ENCODE results near the gene CD58.

The CD58 gene

GRCh38 chr1:116485976-116486375, 84.8 kb downstream of the CD58 start:
- H2AFZ ChIP-seq (ENCODE audit: low read depth, low read length, severe bottlenecking), result no peak overlapping the region
- no peaks in the 10 kb centered on the region for H3K36me3 ChIP-seq (ENCODE audit: low read length)
- no peaks in the 10 kb centered on the region for H3K79me2 ChIP-seq (ENCODE audit: insufficient read depth, low read length)
- H3K4me2 ChIP-seq (ENCODE audit: low read depth, low read length, poor library complexity, severe bottlenecking), result no peak overlapping the region
- H3K27me3 ChIP-seq (ENCODE audit: low read length), result no peaks in the 10 kb centered on the region
- H3K9ac ChIP-seq (ENCODE audit: low read length), result no peak overlapping the region
- H4K20me1 ChIP-seq (ENCODE audit: low read depth, low read length), result no peaks in the 10 kb centered on the region
- TF ChIP-seq, protein P1, sequence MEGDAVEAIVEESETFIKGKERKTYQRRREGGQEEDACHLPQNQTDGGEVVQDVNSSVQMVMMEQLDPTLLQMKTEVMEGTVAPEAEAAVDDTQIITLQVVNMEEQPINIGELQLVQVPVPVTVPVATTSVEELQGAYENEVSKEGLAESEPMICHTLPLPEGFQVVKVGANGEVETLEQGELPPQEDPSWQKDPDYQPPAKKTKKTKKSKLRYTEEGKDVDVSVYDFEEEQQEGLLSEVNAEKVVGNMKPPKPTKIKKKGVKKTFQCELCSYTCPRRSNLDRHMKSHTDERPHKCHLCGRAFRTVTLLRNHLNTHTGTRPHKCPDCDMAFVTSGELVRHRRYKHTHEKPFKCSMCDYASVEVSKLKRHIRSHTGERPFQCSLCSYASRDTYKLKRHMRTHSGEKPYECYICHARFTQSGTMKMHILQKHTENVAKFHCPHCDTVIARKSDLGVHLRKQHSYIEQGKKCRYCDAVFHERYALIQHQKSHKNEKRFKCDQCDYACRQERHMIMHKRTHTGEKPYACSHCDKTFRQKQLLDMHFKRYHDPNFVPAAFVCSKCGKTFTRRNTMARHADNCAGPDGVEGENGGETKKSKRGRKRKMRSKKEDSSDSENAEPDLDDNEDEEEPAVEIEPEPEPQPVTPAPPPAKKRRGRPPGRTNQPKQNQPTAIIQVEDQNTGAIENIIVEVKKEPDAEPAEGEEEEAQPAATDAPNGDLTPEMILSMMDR (IDR thresholded peaks at IDR 0.05; ENCODE audit: insufficient read depth, low read length, poor library complexity, severe bottlenecking), result no peak
- no peak for TF ChIP-seq EZH2phosphoT487 (conservative IDR thresholded peaks at IDR 0.05; ENCODE audit: low read length)
- no peaks in the 10 kb centered on the region for H3F3A ChIP-seq (ENCODE audit: insufficient read depth)
- no peaks in the 10 kb centered on the region for H3K9me3 ChIP-seq (ENCODE audit: insufficient read depth, low read length)
- H3K9me2 ChIP-seq (replicated peaks; ENCODE audit: insufficient read depth, low read length), result no peaks in the 10 kb centered on the region
- H3K27ac ChIP-seq (ENCODE audit: low read depth, low read length), result no peak overlapping the region
- no peak overlapping the region for H3K4me3 ChIP-seq (ENCODE audit: insufficient read depth, low read length, poor library complexity, severe bottlenecking)

GRCh38 chr1:116485071-116485735, 85.6 kb downstream of the CD58 start:
- Histone ChIP-seq H3K9me3 (ENCODE audit: insufficient read depth, low read length) (no peaks in the 10 kb centered on the region), H2AFZ (ENCODE audit: low read depth, low read length, severe bottlenecking) (no peak overlapping the region), H3K9ac (ENCODE audit: low read length) (no peak overlapping the region), H3F3A (ENCODE audit: insufficient read depth) (no peaks in the 10 kb centered on the region), H3K27ac (ENCODE audit: low read depth, low read length) (no peak overlapping the region), H3K79me2 (ENCODE audit: insufficient read depth, low read length) (no peaks in the 10 kb centered on the region), H3K4me2 (ENCODE audit: low read depth, low read length, poor library complexity, severe bottlenecking) (no peak overlapping the region), H3K9me2 (replicated peaks; ENCODE audit: insufficient read depth, low read length) (no peaks in the 10 kb centered on the region), H3K27me3 (ENCODE audit: low read length) (no peaks in the 10 kb centered on the region), H3K36me3 (ENCODE audit: low read length) (no peaks in the 10 kb centered on the region), H3K4me3 (ENCODE audit: insufficient read depth, low read length, poor library complexity, severe bottlenecking) (no peak overlapping the region), H4K20me1 (ENCODE audit: low read depth, low read length) (no peaks in the 10 kb centered on the region)
- TF ChIP-seq, protein P1 (IDR thresholded peaks at IDR 0.05; ENCODE audit: insufficient read depth, low read length, poor library complexity, severe bottlenecking), result peak; percentile 81
- no peak for TF ChIP-seq EZH2phosphoT487 (conservative IDR thresholded peaks at IDR 0.05; ENCODE audit: low read length)

GRCh38 chr1:116483481-116484309, 87.1 kb downstream of the CD58 start:
- no peak overlapping the region for H3K27ac ChIP-seq (ENCODE audit: low read depth, low read length)
- H3K9me2 ChIP-seq (replicated peaks; ENCODE audit: insufficient read depth, low read length), result no peaks in the 10 kb centered on the region
- no peak overlapping the region for H3K4me2 ChIP-seq (ENCODE audit: low read depth, low read length, poor library complexity, severe bottlenecking)
- no peaks in the 10 kb centered on the region for H4K20me1 ChIP-seq (ENCODE audit: low read depth, low read length)
- H3K9me3 ChIP-seq (ENCODE audit: insufficient read depth, low read length), result no peaks in the 10 kb centered on the region
- H3F3A ChIP-seq (ENCODE audit: insufficient read depth), result no peaks in the 10 kb centered on the region
- no peak overlapping the region for H2AFZ ChIP-seq (ENCODE audit: low read depth, low read length, severe bottlenecking)
- H3K4me3 ChIP-seq (ENCODE audit: insufficient read depth, low read length, poor library complexity, severe bottlenecking), result no peak overlapping the region
- H3K9ac ChIP-seq (ENCODE audit: low read length), result no peak overlapping the region
- TF ChIP-seq EZH2phosphoT487 (conservative IDR thresholded peaks at IDR 0.05; ENCODE audit: low read length), result no peak
- TF ChIP-seq, protein P1 (IDR thresholded peaks at IDR 0.05; ENCODE audit: insufficient read depth, low read length, poor library complexity, severe bottlenecking), result no peak
- H3K79me2 ChIP-seq (ENCODE audit: insufficient read depth, low read length), result no peaks in the 10 kb centered on the region
- H3K36me3 ChIP-seq (ENCODE audit: low read length), result no peaks in the 10 kb centered on the region
- H3K27me3 ChIP-seq (ENCODE audit: low read length), result no peaks in the 10 kb centered on the region
